Karpas-422 (cell line): ENCODE results near the gene PHC1. TPM values are rescaled to one million over a fixed set of nuclear protein-coding genes. Genes with fewer than 3 reads are reported as not detected.
"Not testable (repeated sequence)": the region's sequence is repeated elsewhere in the genome, so short reads cannot be mapped to it uniquely, and the experiment has no call there.

Experiments
- DNase-seq: peaks from one replicate; pipeline ENCODE4 v3.0.0-alpha.2; 2015
- H2AFZ ChIP-seq: fragments of 200-600 bp; sonication (generic); 2 replicates; pipeline ENCODE4 v1.6.1; 2014; ENCODE audit warnings: antibody characterized with exemption, low read length, mixed read lengths
- H3K27ac ChIP-seq: fragments of 200-600 bp; sonication (generic); 2 replicates; pipeline ENCODE4 v1.5.1; 2014; ENCODE audit warnings: mild to moderate bottlenecking, low read length, moderate library complexity
- H3K27me3 ChIP-seq: fragments of 200-600 bp; sonication (generic); 2 replicates; pipeline ENCODE4 v1.6.1; 2014; ENCODE audit warnings: low read length, mixed read lengths
- H3K36me3 ChIP-seq: fragments of 200-600 bp; sonication (generic); 2 replicates; pipeline ENCODE4 v1.6.1; 2014; ENCODE audit warnings: low read length, mixed read lengths; ENCODE audit not compliant: insufficient read depth
- H3K4me1 ChIP-seq: fragments of 200-600 bp; sonication (generic); 2 replicates; pipeline ENCODE4 v1.6.1; 2014; ENCODE audit warnings: mild to moderate bottlenecking, low read length, mixed read lengths
- H3K4me2 ChIP-seq: fragments of 200-600 bp; sonication (generic); 2 replicates; pipeline ENCODE4 v1.6.1; 2014; ENCODE audit warnings: low read length, low read depth, mild to moderate bottlenecking; ENCODE audit not compliant: poor library complexity, severe bottlenecking
- H3K4me3 ChIP-seq: fragments of 200-600 bp; sonication (generic); 2 replicates; pipeline ENCODE4 v1.5.1; 2014; ENCODE audit warnings: mild to moderate bottlenecking, antibody characterized with exemption, low read length, mixed read lengths
- H3K79me2 ChIP-seq: fragments of 200-600 bp; sonication (generic); 2 replicates; pipeline ENCODE4 v1.6.1; 2014; ENCODE audit warnings: mild to moderate bottlenecking, low read length, mixed read lengths
- H3K9ac ChIP-seq: fragments of 200-600 bp; sonication (generic); 2 replicates; pipeline ENCODE4 v1.6.0; 2014; ENCODE audit warnings: low read length
- H3K9me2 ChIP-seq: fragments of 200-600 bp; sonication (generic), shearing (Covaris generic); replicated peaks from 2 replicates; pipeline ENCODE4 v1.6.0; 2014; ENCODE audit warnings: mild to moderate bottlenecking, low read length, moderate library complexity; ENCODE audit not compliant: insufficient read depth
- H3K9me3 ChIP-seq: fragments of 300-700, 200-600 bp; sonication (generic); 2 replicates; pipeline ENCODE4 v1.6.1; 2014; ENCODE audit warnings: low read length, mixed read lengths
- H4K20me1 ChIP-seq: fragments of 200-600 bp; sonication (generic); 2 replicates; pipeline ENCODE4 v1.6.1; 2014; ENCODE audit warnings: mild to moderate bottlenecking, antibody characterized with exemption, low read length, low read depth; ENCODE audit not compliant: insufficient read depth
- total RNA-seq: library from RNA; depleted of rRNA; stranded (reverse); fragments of >200 nt; shearing (Covaris generic); gene quantifications from 2 replicates; pipeline ENCODE4 v1.2.3, GENCODE V29; 2014; ENCODE audit warnings: low replicate concordance; rRNA removed

Gene PHC1
- total RNA-seq: 26.2 and 84.0 TPM in 2 replicates

DNA sequence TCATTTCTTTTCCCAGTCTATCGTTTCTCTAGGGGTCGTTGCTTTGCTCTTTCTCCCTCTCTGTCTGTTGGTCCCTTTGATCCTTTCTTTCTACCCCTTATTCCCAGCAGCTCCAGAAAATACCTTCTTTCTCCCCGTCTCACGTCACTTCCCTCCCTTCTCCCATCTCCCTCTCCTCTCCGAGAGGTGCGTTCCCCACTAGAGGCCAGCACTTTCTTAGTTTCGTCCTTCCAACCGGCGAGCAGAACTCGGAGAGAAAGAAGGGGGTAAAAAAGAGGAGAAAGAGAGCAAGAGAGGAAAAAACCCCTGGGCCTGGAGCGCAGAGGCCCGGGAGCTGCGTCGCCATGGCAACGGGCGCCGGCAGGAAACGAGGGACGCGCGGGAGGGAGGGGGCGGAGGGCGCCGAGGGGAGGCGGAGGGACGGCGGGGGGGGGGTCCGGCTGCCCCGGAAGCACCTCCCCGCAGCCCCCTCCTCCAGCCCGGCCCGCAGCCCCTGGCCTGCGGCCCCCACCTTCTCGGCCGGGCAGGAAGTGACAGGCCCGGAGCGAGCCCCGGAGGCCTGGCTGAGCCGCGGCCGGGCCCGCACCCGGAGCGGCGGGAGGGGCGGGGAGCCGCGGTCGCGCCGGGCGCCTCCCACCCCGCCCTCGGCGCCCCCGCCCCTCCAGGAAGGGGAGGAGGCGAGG is at the start of gene PHC1:
TSS of gene PHC1 (plus strand) at position 477 of the 683 bp plus-strand sequence. CDS start 3,169 bp downstream, outside the sequence.
- Histone ChIP-seq H3K9ac (peak within 1 kb of the TSS; percentile 78), H2AFZ (peak within 1 kb of the TSS; percentile 97), H3K4me1 (peaks cover 29% of the 10 kb centered on the region), H3K4me3 (peak within 1 kb of the TSS; percentile 93), H3K4me2 (peak within 1 kb of the TSS; percentile 86)
- not testable (repeated sequence) for H3K9me2 ChIP-seq, H3K9me3 ChIP-seq, H4K20me1 ChIP-seq, H3K79me2 ChIP-seq, H3K27ac ChIP-seq, H3K36me3 ChIP-seq, H3K27me3 ChIP-seq
- DNase-seq: peak; percentile 88

DNA sequence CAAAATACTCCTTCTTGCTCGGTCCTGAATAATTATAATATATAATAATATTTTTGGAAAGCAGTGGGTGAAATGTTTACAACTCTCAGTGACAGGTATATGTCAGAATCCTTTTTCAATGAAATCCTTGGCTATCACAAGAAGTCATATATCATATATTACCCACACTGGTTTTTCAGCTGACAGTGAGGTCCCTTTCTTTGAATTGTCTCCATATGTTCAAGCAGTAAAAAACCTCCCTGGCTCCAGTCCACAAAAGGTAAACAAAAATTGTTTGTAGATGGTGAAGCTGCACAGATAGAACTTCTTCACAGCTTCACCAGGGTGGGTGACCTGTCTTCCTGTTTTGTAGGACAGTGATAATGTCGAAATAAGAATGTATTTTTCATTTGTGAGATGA is 47.9 kb upstream of the PHC1 start:
- Histone ChIP-seq H2AFZ (no peak overlapping the region), H4K20me1 (no peaks in the 10 kb centered on the region), H3K27me3 (no peaks in the 10 kb centered on the region), H3K79me2 (no peaks in the 10 kb centered on the region), H3K9me3 (no peaks in the 10 kb centered on the region), H3K4me1 (no peaks in the 10 kb centered on the region), H3K9me2 (no peaks in the 10 kb centered on the region), H3K27ac (no peak overlapping the region), H3K4me3 (no peak overlapping the region), H3K9ac (no peak overlapping the region), H3K36me3 (no peaks in the 10 kb centered on the region), H3K4me2 (no peak overlapping the region)
- DNase-seq: no peak

GRCh38 chr12:8867009-8867408 is 47.3 kb upstream of the PHC1 start:
- no peak overlapping the region for H2AFZ ChIP-seq
- H3K27me3 ChIP-seq: no peaks in the 10 kb centered on the region

DNA sequence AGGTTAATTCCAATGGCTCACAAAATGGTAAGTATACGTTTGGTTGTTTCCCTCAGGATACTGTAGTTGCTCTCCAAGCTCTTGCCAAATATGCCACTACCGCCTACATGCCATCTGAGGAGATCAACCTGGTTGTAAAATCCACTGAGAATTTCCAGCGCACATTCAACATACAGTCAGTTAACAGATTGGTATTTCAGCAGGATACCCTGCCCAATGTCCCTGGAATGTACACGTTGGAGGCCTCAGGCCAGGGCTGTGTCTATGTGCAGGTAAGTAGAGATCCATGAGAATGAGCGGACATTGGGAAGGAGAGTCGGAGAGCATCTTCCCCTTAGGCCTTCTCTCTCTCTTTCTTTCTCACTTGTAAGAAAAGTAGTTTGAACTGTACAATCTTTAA is 46.5 kb upstream of the PHC1 start:
- Histone ChIP-seq H3K36me3 (no peaks in the 10 kb centered on the region), H3K27me3 (no peaks in the 10 kb centered on the region), H2AFZ (no peak overlapping the region), H3K9ac (no peak overlapping the region), H3K9me2 (no peaks in the 10 kb centered on the region), H4K20me1 (no peaks in the 10 kb centered on the region), H3K4me2 (no peak overlapping the region), H3K4me3 (no peak overlapping the region), H3K79me2 (no peaks in the 10 kb centered on the region), H3K9me3 (no peaks in the 10 kb centered on the region), H3K4me1 (no peaks in the 10 kb centered on the region), H3K27ac (no peak overlapping the region)
- DNase-seq: no peak

More at GRCh38 chr12:8867009-8867408, 47.3 kb upstream of the PHC1 start:
- Histone ChIP-seq H4K20me1 (no peaks in the 10 kb centered on the region), H3K9me2 (no peaks in the 10 kb centered on the region), H3K9ac (no peak overlapping the region), H3K36me3 (no peaks in the 10 kb centered on the region), H3K4me1 (no peaks in the 10 kb centered on the region), H3K4me3 (no peak overlapping the region), H3K4me2 (no peak overlapping the region), H3K27ac (no peak overlapping the region), H3K79me2 (no peaks in the 10 kb centered on the region), H3K9me3 (no peaks in the 10 kb centered on the region)
- no peak for DNase-seq

GRCh38 chr12:8870586-8870985 is 43.7 kb upstream of the PHC1 start:
- Histone ChIP-seq H3K9me2 (no peaks in the 10 kb centered on the region), H2AFZ (no peak overlapping the region), H3K27ac (no peak overlapping the region), H3K4me2 (no peak overlapping the region), H3K4me1 (no peaks in the 10 kb centered on the region), H3K27me3 (no peaks in the 10 kb centered on the region), H3K4me3 (no peak overlapping the region), H3K9ac (no peak overlapping the region), H4K20me1 (no peaks in the 10 kb centered on the region), H3K36me3 (no peaks in the 10 kb centered on the region), H3K9me3 (no peaks in the 10 kb centered on the region), H3K79me2 (no peaks in the 10 kb centered on the region)
- DNase-seq: no peak

DNA sequence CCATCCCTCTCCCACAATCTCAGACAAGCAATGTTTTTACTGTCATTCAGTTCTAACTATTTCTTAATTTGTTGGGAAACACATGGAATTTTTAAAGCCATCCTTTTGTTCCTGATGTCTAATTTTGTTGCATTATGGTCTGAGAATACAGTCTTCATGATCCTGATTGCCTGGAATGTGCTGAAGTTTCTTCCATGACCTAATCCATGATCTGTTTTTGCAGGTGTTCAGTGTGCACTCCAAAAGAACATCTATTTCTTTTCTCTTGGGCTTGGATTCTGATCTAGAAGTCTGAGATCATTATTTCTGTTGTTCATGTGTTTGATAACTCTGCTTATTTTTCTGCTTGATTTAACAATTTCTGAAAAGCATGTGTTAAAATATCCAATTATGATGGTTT is 43.2 kb upstream of the PHC1 start:
- DNase-seq: no peak
- Histone ChIP-seq H3K9me3 (no peaks in the 10 kb centered on the region), H3K79me2 (no peaks in the 10 kb centered on the region), H2AFZ (no peak overlapping the region), H3K4me3 (no peak overlapping the region), H3K36me3 (no peaks in the 10 kb centered on the region), H3K4me2 (no peak overlapping the region), H4K20me1 (no peaks in the 10 kb centered on the region), H3K9ac (no peak overlapping the region), H3K27ac (no peak overlapping the region), H3K9me2 (no peaks in the 10 kb centered on the region), H3K4me1 (no peaks in the 10 kb centered on the region), H3K27me3 (no peaks in the 10 kb centered on the region)

- H3K27me3 ChIP-seq: no peaks in the 10 kb centered on the region
- no peaks in the 10 kb centered on the region for H4K20me1 ChIP-seq
- H3K36me3 ChIP-seq: no peaks in the 10 kb centered on the region
- DNase-seq: no peak
- H3K4me2 ChIP-seq: no peak overlapping the region
- no peak overlapping the region for H3K9ac ChIP-seq
- H3K9me2 ChIP-seq: no peaks in the 10 kb centered on the region
- H3K27ac ChIP-seq: no peak overlapping the region
- no peaks in the 10 kb centered on the region for H3K9me3 ChIP-seq
- no peak overlapping the region for H3K4me3 ChIP-seq
- no peak overlapping the region for H2AFZ ChIP-seq
- no peaks in the 10 kb centered on the region for H3K4me1 ChIP-seq
- H3K79me2 ChIP-seq: no peaks in the 10 kb centered on the region
These were observed 37.4 kb upstream of the PHC1 start for GRCh38 chr12:8876887-8877286.

- no peak for DNase-seq
- Histone ChIP-seq H3K36me3 (no peaks in the 10 kb centered on the region), H3K9me2 (no peaks in the 10 kb centered on the region), H4K20me1 (no peaks in the 10 kb centered on the region), H3K9me3 (no peaks in the 10 kb centered on the region), H2AFZ (no peak overlapping the region), H3K27me3 (no peaks in the 10 kb centered on the region), H3K27ac (no peak overlapping the region), H3K4me2 (no peak overlapping the region), H3K4me3 (no peak overlapping the region), H3K9ac (no peak overlapping the region), H3K79me2 (no peaks in the 10 kb centered on the region), H3K4me1 (peaks cover 4% of the 10 kb centered on the region; the same call in 1 of the 2 replicates)
These were observed 27.6 kb upstream of the PHC1 start for GRCh38 chr12:8886502-8887284.
